Smooth muscle cell (in vitro differentiated cells): Measurements from ENCODE around the gene C2orf66. TPM values are rescaled to one million over a fixed set of nuclear protein-coding genes. Genes with fewer than 3 reads are reported as not detected.

Experiments
- DNase-seq: peaks from one replicate; lab custom pipeline; 2025; ENCODE audit not compliant: unreplicated experiment; lab: John Stamatoyannopoulos, UW
- H2AFZ ChIP-seq: fragments of 200-600 bp; sonication (generic); 2 replicates; pipeline ENCODE4 v1.6.0; 2016; ENCODE audit warnings: antibody characterized with exemption, low read depth, mild to moderate bottlenecking
- H3F3A ChIP-seq: fragments of 200-600 bp; sonication (generic); 2 replicates; pipeline ENCODE4 v1.6.0; 2017; ENCODE audit warnings: antibody characterized with exemption, low read depth
- H3K27ac ChIP-seq: fragments of 200-600 bp; sonication (generic); 2 replicates; pipeline ENCODE4 v1.5.1; 2016; ENCODE audit warnings: low read depth, mild to moderate bottlenecking
- H3K27me3 ChIP-seq: fragments of 200-600 bp; sonication (generic); 2 replicates; pipeline ENCODE4 v1.6.1; 2016; ENCODE audit warnings: low read depth, mild to moderate bottlenecking
- H3K36me3 ChIP-seq: fragments of 200-600 bp; sonication (generic); 2 replicates; pipeline ENCODE4 v1.5.1; 2016; ENCODE audit warnings: low read depth
- H3K4me1 ChIP-seq: fragments of 200-600 bp; sonication (generic); 2 replicates; pipeline ENCODE4 v1.5.1; 2016; ENCODE audit warnings: low read depth
- H3K4me2 ChIP-seq: fragments of 200-600 bp; sonication (generic); 2 replicates; pipeline ENCODE4 v1.6.0; 2016; ENCODE audit warnings: mild to moderate bottlenecking
- H3K4me3 ChIP-seq: fragments of 200-600 bp; sonication (generic); 2 replicates; pipeline ENCODE4 v1.5.1; 2016; ENCODE audit warnings: mild to moderate bottlenecking
- H3K79me2 ChIP-seq: fragments of 200-600 bp; sonication (generic); 2 replicates; pipeline ENCODE4 v1.6.0; 2016; ENCODE audit warnings: low read depth, mild to moderate bottlenecking
- H3K9ac ChIP-seq: fragments of 200-600 bp; sonication (generic); 2 replicates; pipeline ENCODE4 v1.6.0; 2016; ENCODE audit warnings: low read depth
- H3K9me3 ChIP-seq: fragments of 200-600 bp; sonication (generic); replicated peaks from 2 replicates; pipeline ENCODE4 v1.5.1; 2016; ENCODE audit warnings: low read depth
- H4K20me1 ChIP-seq: fragments of 200-600 bp; sonication (generic); 2 replicates; pipeline ENCODE4 v1.6.0; 2016; ENCODE audit warnings: low read depth
- CTCF ChIP-seq: fragments of 200-600 bp; sonication (generic); IDR thresholded peaks from 2 replicates; pipeline ENCODE4 v1.5.1; 2017; ENCODE audit warnings: borderline replicate concordance, mild to moderate bottlenecking, antibody characterized with exemption; ENCODE audit not compliant: insufficient read depth, poor library complexity, severe bottlenecking
- WGBS: methylation state at CpG from one replicate; pipeline ENCODE4 v1.1.7; 2016; ENCODE audit warnings: low lambda C conversion rate; 5-methylcytosine and 5-hydroxymethylcytosine counted together
- polyA plus RNA-seq: library from polyadenylated mRNA; unstranded; fragments of >200 nt; fragmentation: Nextera tagmentation; extraction: Ambion mirVana; gene quantifications from 2 replicates; pipeline ENCODE4 v1.2.1, GENCODE V29; 2016
- total RNA-seq: library from RNA; depleted of rRNA; stranded (reverse); fragments of >200 nt; gene quantifications from 2 replicates; pipeline ENCODE4 v1.2.3, GENCODE V29; 2014

Gene C2orf66
- total and polyA plus RNA-seq, 2 experiments from 2014 or later = 1.2 TPM; not detected in 1

- no peaks in the 10 kb centered on the region for H3K36me3 ChIP-seq
- DNase-seq = no peak
- peaks cover 23% of the 10 kb centered on the region for H3K27me3 ChIP-seq
- no peak overlapping the region for H3K4me2 ChIP-seq
- no peak overlapping the region for H3K4me3 ChIP-seq
- no peaks in the 10 kb centered on the region for H3K4me1 ChIP-seq
- no peak overlapping the region for H3K9ac ChIP-seq
- TF ChIP-seq CTCF = no peak
- no peaks in the 10 kb centered on the region for H3F3A ChIP-seq
- WGBS = 76% methylated on average over 1 of the region's 1 CpG
- H2AFZ ChIP-seq = no peak overlapping the region
- H4K20me1 ChIP-seq = no peaks in the 10 kb centered on the region
- H3K9me3 ChIP-seq = no peaks in the 10 kb centered on the region
- peaks cover under 1% of the 10 kb centered on the region for H3K79me2 ChIP-seq
- H3K27ac ChIP-seq = no peak overlapping the region
These were observed 4.8 kb downstream of the C2orf66 start for GRCh38 chr2:196804381-196804780.

DNA sequence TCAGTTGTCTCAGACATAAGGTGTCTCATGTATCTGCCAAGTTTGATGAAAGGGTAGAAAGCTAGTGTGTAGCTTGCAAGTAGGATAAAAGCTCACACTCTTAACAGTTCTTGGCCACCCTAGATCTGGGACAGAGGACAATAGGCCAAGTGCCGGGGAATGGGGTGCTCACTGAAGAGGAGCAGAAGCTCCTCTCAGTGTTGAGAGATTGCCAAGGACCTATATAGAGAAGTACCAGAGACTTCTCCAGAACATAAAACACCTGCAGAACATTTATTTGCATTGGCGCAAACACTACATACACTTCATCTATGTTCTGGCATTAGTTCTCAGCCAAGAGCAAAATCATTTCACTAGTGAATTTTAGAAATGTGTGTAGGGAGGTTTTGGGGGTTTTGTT, 6.8 kb downstream of the C2orf66 start:
- peaks cover 14% of the 10 kb centered on the region for H3K79me2 ChIP-seq
- peaks cover 23% of the 10 kb centered on the region for H3K27me3 ChIP-seq
- peaks cover 6% of the 10 kb centered on the region for H3K4me1 ChIP-seq
- no peak overlapping the region for H3K9ac ChIP-seq
- no peak for DNase-seq
- no peak overlapping the region for H3K4me2 ChIP-seq
- no peaks in the 10 kb centered on the region for H4K20me1 ChIP-seq
- no peak overlapping the region for H3K27ac ChIP-seq
- no peak overlapping the region for H2AFZ ChIP-seq
- WGBS = 98% methylated on average over 2 of the region's 2 CpGs
- no peaks in the 10 kb centered on the region for H3K36me3 ChIP-seq
- H3F3A ChIP-seq = no peaks in the 10 kb centered on the region
- H3K4me3 ChIP-seq = no peak overlapping the region
- no peaks in the 10 kb centered on the region for H3K9me3 ChIP-seq
- no peak for TF ChIP-seq CTCF

GRCh38 chr2:196801674-196802261, 7.4 kb downstream of the C2orf66 start:
- H3K27ac ChIP-seq = no peak overlapping the region
- H3K79me2 ChIP-seq = peaks cover 14% of the 10 kb centered on the region
- no peaks in the 10 kb centered on the region for H4K20me1 ChIP-seq
- peaks cover 6% of the 10 kb centered on the region for H3K4me1 ChIP-seq
- H2AFZ ChIP-seq = no peak overlapping the region
- H3K4me3 ChIP-seq = no peak overlapping the region
- H3K36me3 ChIP-seq = no peaks in the 10 kb centered on the region
- 49% methylated on average over 2 of the region's 2 CpGs for WGBS
- H3K9ac ChIP-seq = no peak overlapping the region
- H3F3A ChIP-seq = no peaks in the 10 kb centered on the region
- no peaks in the 10 kb centered on the region for H3K9me3 ChIP-seq
- H3K4me2 ChIP-seq = no peak overlapping the region
- peaks cover 23% of the 10 kb centered on the region for H3K27me3 ChIP-seq
- TF ChIP-seq CTCF = no peak
- no peak for DNase-seq

DNA sequence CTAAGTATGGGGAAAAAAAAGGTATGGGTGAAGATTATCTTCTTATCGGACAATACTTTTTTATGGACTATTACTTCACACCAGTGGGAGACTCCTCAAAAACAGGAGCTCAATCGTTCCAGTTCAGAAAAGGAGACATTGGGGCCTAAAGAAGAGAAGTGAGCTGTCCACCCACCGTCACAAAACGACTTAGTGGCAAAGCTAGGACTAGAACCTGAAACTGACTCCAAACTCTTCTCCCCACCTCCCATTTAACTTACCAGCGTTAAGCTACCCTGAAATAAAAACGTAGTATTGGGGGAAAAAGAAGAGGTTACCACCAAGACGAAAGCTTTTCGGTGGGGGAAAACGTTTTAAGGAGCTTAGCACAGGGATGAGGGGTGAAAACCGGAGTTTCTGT, 10.2 kb downstream of the C2orf66 start:
- peak overlapping the region; percentile 14 for H3K27ac ChIP-seq
- H3K79me2 ChIP-seq = peaks cover 14% of the 10 kb centered on the region
- 12% methylated on average over 10 of the region's 10 CpGs for WGBS
- no peak for DNase-seq
- peak overlapping the region; percentile 76 for H3K4me3 ChIP-seq
- peaks cover 6% of the 10 kb centered on the region for H3K4me1 ChIP-seq
- H3K9ac ChIP-seq = peak overlapping the region; percentile 83
- peaks cover 4% of the 10 kb centered on the region for H3K27me3 ChIP-seq
- H3K36me3 ChIP-seq = peaks cover 5% of the 10 kb centered on the region
- TF ChIP-seq CTCF = no peak
- H3F3A ChIP-seq = no peaks in the 10 kb centered on the region
- H4K20me1 ChIP-seq = peaks cover under 1% of the 10 kb centered on the region
- peak overlapping the region; percentile 93 for H2AFZ ChIP-seq
- no peaks in the 10 kb centered on the region for H3K9me3 ChIP-seq
- H3K4me2 ChIP-seq = peak overlapping the region; percentile 99
